NCI-H446 treated with DMSO at 0.1 percent for 48 hours (cell line): ENCODE results near the gene FHIT.
"Not testable (repeated sequence)": the region's sequence is repeated elsewhere in the genome, so short reads cannot be mapped to it uniquely, and the experiment has no call there.

ENCODE experiments used
- DNase-seq: peaks from one replicate; lab custom pipeline; 2025; lab: John Stamatoyannopoulos, UW

The FHIT gene

DNA sequence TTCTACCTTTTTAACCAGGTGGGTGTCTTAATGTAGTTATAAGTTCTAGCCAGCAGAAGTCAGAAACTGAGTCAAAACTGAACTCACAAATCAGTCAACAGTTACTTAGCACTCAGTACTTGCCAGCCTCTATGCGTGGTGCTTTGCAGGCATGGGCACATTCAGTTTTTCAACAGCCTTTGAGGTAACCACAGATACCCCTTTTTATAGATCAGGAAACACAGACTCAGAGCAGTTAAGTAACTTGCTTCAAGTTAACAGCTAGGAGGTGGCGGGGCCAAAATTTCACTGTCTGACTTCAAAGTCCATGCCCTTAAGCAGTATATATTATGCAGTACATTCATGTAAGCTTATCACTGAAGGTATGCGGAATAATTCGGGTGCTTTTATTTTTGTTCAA, 139.4 kb downstream of the FHIT start:
- no peak for DNase-seq

DNA sequence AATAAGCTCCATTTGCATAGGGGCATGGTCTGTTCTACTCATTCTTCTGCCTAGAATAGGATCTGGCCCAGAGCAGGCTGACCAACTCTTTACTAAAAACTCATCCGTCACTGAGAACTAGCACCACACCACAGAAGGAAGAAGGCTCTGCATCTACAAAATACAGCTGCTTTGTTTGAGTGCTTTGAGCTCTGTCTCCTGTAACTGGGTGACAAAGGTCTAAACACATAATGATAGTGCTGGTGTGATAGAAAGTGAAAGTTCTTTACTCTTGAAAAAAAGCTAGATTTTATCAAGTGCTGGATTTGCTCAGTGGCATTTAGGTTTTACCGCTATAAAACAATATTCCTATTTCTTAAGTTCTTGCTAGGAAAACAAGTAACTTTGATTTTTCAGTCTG, 140.7 kb downstream of the FHIT start:
- no peak for DNase-seq

DNA sequence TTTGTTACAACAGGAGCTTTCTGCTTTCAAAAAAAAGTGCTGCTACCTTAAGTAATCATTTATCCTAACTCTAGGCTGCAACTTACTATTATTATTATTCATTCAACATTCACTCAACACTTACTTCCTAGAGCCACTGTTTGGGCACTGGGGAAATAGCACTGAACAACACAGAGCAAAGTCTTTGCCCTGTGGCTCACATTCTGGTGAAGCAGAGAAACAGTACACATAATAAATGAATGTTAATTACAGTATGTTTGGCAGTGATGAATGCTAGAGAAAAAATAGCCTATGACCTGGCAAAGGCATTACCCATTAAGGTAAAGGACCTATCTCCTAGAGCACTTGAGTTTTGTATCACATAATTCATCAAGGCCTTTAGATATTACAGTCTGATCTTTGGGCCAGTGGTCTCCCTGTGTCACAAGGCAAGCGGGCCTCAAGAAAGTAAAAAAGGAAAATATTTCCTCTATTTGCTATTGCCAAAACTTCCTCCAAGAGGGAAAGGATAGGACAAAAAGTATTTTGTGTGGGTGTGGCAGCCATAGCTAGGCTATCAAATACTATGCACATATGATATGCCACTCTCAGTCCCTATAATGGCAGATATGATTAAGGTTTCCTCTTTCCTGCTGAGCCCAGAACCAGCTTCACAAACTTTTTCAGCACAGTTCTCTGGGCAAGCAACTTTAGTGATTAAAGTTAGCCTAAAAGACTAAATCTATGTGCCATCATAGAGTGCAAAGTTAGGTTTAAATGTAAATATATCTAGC, 142.8 kb downstream of the FHIT start:
- DNase-seq = no peak

DNA sequence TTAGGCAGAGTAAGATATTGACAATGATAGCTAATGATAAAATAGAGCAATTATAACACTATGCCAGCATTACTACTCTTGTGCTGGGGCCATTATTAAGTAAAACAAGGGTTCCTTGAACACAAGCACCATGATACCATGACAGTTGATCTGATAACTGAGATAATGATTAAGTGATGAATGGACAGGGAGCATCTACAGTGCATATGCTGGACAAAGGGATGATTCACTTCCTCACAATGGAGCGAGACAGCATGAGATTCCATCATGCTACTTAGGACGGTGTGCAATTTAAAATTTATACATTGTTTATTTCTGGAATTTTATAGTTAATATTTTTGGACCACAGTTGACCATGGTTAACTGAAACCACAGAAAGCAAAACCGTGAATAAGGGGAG, 156.6 kb downstream of the FHIT start:
- no peak for DNase-seq

DNA sequence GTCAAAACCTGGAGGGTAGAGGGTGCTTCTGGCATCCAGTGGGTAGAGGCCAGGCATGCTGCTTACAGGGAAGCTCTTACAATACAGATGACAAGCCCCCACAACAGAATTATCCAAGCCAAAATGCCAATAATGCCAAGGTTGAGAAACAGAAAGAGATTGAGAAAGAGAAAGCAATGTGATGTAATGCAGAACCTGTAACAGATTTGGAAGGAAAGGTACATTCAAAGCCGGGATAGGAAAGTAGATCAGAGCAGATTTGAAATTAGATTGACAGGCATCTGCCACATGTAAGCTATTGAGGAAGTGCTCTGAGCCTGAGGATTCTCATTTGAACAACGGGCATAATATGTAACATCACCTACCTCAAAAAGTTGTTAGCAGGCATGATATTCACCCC, 157.9 kb downstream of the FHIT start:
- peak; percentile 3 for DNase-seq

DNA sequence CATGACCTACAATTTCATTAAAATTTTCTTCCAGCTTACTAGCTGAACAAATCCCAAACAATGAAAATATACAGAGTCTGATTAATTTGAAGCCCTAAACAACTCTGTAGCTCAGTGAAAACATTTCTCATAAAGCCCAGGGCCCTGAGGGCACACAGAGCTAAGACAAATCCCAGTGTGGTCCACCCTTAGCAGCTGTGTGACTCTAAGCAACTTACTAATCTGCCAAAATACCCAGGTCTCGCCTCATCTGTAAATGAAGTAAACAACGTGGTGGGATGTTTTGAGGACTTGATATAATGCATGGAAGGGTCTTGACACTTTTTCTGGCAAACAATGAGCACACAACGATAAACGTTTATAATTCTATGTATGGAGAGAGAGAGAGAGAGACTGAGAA, 158.4 kb downstream of the FHIT start:
- no peak for DNase-seq

DNA sequence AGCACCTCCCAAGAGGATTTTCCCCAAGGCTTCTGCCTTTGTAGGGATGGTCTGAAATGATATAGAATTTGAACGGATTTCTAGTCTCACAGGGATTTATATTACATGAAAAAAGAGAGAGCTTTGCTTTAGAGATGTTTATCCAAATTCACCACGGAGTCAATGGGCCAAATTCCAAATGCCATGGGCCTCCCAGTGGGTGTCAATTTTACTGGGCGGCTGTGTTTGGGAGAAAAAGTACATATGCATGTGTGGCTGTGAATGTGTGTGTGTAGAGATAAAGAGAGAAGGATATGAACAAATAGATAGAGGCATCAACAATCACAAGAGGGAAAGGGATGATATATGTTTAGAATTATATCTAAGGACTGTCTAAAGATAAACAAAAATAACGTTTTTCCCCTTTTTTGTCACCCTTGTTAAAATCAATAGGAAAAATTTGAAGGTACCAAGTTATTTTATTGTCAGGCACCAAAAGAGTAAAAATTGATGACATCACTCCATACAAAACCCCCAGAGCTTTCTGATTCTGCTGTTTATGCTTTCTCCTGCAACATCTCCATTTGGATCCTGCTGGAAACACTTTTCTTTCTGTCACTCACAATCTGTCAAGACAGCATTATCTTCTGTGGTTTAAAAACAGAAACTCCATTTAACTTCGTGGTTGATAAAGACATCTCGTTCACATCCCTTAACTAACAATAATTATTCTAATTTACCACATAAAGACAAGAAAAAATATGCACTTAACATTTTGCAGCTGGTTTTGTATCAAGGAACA, 160.7 kb downstream of the FHIT start:
- no peak for DNase-seq

DNA sequence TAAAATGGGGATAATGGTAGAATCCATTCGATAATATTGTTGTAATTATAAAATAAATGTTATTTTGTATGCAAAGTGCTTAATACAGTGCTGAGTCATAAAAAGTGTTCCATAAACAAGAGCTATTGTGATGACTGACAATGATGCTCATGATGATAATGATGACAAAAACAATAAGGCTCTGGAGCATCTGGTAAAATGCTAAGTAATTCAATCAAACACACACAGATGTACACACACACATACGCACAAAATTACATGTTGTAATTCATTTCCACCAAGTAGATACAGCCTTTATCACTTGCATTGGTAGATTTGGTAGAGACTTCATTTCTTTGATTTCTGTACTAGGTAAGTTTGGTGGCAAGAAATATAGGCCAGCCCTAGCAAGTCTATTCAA, 163.8 kb downstream of the FHIT start:
- no peak for DNase-seq

DNA sequence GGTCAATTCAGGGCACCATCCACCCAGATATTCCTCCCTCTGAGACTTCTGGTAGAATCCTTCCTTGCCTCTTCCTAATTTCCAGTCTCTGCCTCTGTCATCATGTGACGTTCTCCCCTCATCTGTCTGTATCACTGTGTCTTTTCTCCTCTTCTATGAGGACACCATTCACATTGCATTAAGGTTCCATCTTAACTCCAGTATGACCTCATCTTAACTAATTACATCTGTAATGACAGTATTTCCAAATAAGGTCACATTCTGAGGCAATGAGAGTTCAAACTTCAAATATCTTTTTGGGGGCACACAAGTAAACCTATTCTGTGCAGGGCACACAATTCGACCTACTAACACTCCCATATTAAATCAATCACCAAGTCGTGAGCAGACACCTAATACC, 169.7 kb downstream of the FHIT start:
- no peak for DNase-seq

DNA sequence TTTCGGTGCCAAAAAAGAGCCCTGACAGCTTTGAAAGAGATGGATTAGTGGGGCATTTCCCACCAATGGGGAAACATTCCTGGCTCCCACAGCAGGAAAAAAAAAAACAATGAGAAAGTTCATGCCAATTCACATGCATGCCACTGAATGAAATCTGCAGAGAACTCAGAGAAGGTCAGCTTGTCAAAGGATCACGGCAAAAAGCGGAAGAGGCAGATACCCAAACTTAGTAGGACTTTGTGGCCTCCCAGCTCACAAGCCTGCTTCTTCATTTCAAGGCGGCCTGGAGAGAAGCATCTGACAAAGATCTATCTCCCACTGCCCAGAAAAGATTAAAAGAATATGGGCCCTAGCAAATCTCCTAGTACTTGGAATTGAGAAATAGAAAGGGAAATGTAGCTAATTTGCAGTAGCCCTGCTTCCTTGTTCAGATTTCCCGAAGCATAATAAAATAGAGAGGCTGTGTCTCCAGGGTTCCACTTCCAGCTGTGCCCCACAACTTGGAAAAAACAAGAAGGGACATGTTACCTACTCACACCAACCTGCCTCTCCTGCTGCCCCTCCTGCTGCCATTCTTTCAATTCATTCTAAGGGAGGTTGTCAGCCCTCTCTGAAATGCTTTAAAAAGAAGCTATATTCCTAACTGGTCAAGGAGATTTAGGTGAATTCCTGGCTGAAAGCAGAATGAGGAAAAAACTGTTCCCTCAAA, 170.4 kb downstream of the FHIT start:
- DNase-seq = no peak

DNA sequence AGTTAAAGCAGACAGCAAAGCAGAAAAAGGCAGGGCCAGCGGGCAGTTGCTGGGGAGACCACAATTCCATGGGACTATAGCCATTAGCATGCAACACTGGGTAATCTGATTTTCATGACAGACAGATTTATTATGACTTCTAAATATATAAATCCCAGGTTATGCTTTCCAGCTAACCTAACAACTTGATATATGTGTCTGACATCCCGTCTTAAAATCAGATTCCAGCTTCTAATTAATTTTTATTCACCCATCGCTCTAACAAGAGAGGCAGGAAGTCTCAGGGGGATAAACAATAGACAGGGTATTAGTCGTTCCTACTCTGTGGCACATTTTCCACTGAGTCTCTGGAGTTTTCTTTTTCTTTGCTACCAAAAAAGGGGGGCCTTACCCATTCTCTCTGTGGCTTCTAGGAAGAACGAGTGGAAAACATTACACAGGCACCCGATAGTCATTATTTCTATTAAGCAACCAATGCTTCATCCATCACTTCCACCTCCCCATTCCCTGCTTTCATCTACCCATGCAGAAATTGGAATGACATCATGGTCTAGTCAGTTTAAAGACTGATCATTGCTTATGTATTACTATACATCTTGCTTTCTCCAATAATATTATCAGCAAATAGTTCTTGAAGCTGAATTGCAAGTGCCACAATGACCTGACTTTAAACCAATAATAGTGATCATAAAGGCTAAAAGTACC, 173.1 kb downstream of the FHIT start:
- no peak for DNase-seq

DNA sequence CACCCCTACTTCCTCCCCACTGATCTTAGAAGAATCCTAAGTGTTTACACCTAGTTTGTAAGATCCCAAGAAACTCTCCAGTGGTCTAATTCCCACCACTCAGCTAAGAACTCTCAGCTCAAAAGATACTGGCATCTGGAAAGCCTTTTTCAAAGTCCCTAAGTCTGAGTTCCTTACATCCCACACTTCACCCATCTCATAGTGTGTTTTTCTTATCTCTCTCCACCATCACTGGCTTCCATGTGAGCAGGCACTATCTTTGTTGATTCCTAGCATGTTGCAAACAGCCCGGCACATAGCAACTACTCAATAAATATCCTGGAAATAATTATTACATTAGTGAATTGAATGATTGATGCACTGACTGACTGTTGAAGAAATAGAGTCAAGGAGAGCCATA, 173.7 kb downstream of the FHIT start:
- no peak for DNase-seq

DNA sequence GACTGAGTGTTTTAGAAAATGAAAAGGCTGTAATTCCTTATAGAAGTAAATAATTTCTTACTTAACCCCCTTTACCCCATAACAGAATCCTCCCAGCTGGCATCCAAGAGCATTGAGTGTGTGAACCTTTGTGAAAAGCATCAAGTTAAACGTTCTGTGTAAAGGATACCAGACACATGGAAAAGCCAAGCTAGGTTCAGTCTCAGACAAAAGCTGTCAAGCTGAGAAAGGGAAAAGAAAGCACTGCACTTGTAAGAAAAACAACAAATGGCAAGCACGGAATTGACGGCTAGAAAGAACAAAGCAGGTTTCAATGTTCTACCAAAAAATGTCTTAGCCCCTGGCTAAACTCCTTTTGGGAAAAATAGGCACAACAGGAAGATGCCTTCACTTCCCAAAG, 176.5 kb downstream of the FHIT start:
- no peak for DNase-seq

DNA sequence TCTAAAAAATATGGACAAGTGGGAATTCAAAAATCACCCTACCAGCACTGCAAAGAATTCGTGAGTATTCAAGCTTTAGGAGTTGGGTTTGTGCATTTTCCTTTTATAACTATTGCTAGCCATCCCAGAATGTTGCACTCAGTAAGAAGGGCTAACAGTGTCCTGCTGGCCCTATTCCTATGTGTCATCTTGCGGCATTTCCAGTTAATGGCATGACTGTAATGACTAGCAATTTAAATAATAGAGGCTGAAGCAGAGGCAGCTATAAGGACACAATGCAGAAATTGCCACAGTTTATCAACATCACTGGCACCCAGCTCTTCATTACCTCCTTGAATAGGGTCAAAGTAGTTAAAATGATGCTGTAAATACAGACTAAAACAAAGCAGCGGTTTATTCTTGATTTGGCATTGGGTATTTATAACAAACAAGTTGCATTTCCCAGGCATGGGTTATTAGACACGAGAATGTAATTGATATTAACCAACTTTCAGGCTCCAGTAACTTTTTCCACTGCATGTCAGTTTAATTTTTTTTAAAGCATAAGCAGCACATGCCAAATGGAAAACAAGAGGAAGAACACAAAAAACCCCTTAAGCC, 177.6 kb downstream of the FHIT start:
- no peak for DNase-seq

DNA sequence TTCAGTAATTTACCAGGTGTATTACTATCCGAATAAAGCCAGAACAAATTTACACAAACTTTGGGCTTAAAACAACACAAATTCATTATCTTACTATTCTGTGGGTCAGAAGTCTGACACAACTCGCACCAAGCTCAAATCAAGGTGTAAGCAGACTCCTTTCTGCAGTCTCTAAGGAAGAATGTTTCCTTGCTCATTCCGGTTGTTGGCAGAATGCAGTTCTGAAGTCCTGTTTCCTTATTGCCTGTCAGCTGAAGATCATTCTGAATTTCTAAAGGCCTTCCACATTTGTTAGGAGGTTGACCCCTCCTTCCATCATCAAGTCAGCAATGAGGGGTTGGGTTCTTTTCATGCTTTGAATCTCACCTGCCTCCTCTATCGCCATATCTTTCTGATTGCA, 183.2 kb downstream of the FHIT start:
- DNase-seq = no peak

DNA sequence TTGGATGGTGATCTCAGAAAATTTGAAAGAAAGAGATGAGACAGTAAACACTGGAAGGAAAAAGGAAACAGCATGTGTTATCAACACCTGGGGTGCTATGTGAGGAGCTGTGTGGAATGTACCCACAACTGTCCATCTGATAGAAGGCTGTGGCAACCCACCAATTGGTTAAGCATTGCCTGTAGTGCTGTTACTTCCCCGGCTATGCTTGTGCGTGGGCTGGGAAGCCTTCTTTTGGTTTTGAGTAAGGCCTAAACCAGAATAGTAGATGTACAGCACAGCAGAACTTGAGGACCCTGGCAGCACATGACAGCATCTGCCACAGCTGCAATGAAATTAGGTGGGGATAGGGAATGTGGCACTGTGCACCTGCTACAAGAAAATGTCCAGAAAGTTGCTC, 184.5 kb downstream of the FHIT start:
- no peak for DNase-seq

DNA sequence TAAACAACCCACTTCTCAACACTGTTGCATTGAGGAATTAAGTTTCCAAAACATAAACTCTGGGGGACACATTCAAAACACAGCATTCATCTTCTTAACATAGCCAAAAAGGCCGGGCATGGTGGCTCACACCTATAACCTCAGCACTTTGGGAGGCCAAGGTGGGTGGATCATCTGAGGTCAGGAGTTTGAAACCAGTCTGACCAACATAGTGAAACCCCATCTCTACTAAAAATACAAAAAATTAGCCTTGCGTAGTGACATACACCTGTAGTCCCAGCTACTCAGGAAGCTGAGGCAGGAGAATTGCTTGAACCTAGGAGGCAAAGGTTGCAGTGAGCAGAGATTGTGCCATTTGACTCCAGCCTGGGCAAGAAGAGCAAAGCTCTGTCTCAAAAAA, 185.0 kb downstream of the FHIT start:
- DNase-seq = not testable (repeated sequence)

DNA sequence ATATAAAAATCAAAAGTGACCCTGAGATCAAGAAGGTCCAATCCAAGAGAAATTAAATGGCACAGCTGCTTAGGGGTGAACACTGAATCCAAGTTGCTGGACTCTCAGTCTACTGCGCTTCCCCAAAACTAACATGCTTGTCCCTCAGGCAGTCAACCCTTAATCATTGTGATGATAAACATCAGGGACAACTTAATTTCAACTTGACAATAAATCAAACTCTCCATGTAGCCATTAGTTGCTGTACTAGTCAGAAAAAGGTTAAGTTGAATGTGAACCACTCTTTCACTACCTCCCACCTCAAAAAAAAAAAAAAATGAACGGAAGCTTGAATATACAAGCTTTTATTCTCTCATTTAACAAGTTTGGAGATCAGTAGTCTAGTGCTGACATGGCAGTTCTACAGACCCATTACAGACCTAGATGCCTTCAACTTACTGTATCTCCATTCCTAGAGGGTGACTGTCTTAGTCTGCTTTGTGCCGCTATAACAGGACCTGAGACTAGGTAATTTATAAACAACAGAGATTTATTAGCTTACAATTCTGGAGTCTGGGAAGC, 185.7 kb downstream of the FHIT start:
- no peak for DNase-seq

DNA sequence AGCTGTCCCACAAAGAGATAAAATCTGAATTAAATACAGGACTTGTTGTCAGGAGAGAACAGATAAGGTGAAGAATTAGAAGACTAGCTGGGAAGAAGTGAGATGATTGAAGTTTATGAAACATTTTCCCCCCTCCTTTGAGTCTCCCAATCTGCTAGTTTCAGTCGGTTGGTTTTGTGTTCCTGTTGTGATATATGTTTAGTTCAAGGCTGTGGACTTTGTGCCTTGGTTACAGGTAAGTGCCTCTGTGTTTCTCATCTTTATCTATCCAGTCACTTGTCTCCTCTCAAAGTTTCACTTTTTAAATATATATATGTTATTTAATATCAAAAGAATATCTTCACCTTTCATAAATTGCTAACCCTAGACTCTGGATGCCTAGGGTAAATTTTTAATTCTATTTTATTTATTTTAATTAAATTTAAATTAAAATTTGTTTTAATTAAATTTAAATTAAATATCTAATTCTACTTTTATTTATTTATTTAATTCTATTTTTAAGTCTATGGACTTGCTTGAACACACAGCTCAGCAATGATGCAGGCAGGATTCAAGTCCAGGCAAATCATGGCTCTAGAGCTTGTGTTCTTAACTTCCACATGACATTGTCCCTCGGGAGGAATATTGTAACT, 190.0 kb downstream of the FHIT start:
- no peak for DNase-seq

DNA sequence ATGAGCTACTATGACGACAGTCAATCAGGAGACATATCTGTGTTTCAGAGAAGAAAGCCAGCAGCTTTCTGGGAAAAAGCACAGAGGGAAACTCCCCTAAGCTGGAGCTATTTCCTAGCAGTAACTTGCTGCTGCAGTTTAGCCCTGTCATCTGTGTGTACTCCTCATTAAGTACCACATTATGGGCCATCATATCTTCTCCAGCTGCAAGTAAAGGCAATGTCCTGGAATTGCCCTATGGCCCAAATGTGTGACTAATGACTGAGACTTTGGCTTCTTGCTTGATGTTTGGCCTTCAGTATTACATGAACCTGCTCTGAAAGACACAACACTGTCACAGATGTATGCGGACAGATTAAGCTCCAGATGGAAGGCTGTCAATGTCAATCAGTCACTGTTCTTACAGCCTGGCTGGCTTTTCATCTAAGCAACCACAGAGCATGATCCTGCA, 190.8 kb downstream of the FHIT start:
- DNase-seq = peak; percentile 6

DNA sequence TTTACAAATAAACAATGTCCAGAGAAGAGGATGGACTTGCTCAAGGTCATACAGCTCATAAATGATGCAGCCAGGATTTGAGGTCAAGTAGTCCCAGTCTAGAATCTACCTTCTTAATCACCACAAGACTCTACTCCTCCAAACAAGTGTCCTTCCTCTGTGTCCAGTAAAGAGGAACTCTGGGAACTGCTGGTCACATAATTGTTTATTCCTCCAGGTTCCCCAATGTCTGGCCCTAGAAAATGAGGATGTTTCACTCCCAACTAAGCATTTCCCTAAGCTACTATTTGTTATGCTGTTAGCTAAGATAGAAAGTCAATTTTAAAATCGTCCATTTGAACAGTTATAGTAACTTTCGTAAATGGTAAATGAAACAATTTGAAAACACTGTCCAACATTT, 192.4 kb downstream of the FHIT start:
- no peak for DNase-seq
